Erythroblast (primary cell): ENCODE results near the gene CSE1L.

Experiments used
- GATA1 ChIP-seq: IDR thresholded peaks from 2 replicates; pipeline ENCODE4 v1.6.1; 2011; ENCODE audit warnings: low read depth, mild to moderate bottlenecking, control low read depth, low read length, moderate library complexity
- POLR2A ChIP-seq: IDR thresholded peaks from 2 replicates; pipeline ENCODE4 v1.6.1; 2011; ENCODE audit warnings: mild to moderate bottlenecking, low read length

DNA sequence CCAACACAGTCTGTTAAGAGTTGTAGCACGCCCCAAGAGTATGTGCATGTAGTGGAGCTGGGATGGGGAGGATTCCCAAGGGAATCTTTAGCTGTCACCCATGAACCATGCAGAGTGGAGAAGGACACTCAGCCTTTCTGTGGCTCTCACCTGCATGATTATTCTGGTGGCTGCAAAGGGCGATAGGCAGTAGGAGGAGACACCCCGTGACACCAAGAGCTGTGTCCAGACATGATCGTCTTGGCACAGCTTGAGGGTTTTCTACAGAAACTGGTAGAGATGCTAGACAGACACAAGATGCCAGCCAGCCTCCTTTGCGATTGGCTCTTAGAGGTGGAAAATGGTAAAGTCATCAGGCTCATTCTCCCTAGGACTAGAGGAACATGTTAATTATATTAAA, 3.1 kb upstream of the CSE1L start:
- no peak for TF ChIP-seq GATA1
- no peak for TF ChIP-seq POLR2A
